H1 (cell line): ENCODE results near the gene ENTREP1. TPM values are rescaled to one million over a fixed set of nuclear protein-coding genes. Genes with fewer than 3 reads are reported as not detected.
A peak's percentile ranks its signal among the peaks of the same experiment; 100 is the strongest.

Experiments used
- CTCF ChIA-PET: fragments of 300-600 bp; sonication (Branson Sonifier 250); formaldehyde crosslinking; loops from one replicate; lab custom pipeline; 2021; ENCODE audit not compliant: partially characterized antibody; lab: Charles Lee
- POLR2A ChIA-PET: fragments of 300-600 bp; sonication (Branson Sonifier 250); formaldehyde crosslinking; loops from one replicate; lab custom pipeline; 2021; ENCODE audit warnings: inconsistent platforms; ENCODE audit not compliant: partially characterized antibody; lab: Charles Lee
- DNase-seq, 2 experiments: peaks; one replicate each; pipeline versions ENCODE4 v3.0.0 to v3.0.0-alpha.2; 2010 to 2022; ENCODE audit warnings: low spot score in 2 of 2, low read depth in 1 of 2, mixed read lengths in 1 of 2
- FAIRE-seq: peaks from 2 replicates; lab custom pipeline; 2011; peaks lifted over from hg19 to GRCh38; lab: Jason Lieb, UNC
- H2AFZ ChIP-seq: 2 replicates; pipeline ENCODE4 v1.8.1; 2012; ENCODE audit warnings: low read length, inconsistent platforms
- H2AK5ac ChIP-seq: 2 replicates; pipeline ENCODE4 v1.6.1; 2013; ENCODE audit warnings: low read depth, low read length
- H2BK120ac ChIP-seq: replicated peaks from 2 replicates; pipeline ENCODE3; 2013; ENCODE audit warnings: low read depth, low read length, inconsistent platforms
- H2BK12ac ChIP-seq: 2 replicates; pipeline ENCODE4 v1.6.1; 2013; ENCODE audit warnings: low read depth, low read length
- H2BK15ac ChIP-seq: 2 replicates; pipeline ENCODE4 v1.6.1; 2013; ENCODE audit warnings: low read length
- H2BK20ac ChIP-seq: 2 replicates; pipeline ENCODE4 v1.6.1; 2013; ENCODE audit warnings: low read length
- H2BK5ac ChIP-seq: 2 replicates; pipeline ENCODE4 v1.6.1; 2013; ENCODE audit warnings: low read depth, low read length
- H3K14ac ChIP-seq: 2 replicates; pipeline ENCODE4 v1.6.1; 2013; ENCODE audit warnings: inconsistent platforms; ENCODE audit not compliant: insufficient read length
- H3K18ac ChIP-seq: 2 replicates; pipeline ENCODE4 v1.6.1; 2013; ENCODE audit warnings: low read length; ENCODE audit errors: extremely low read depth
- H3K23ac ChIP-seq: 2 replicates; pipeline ENCODE4 v1.6.1; 2013; ENCODE audit warnings: inconsistent platforms; ENCODE audit not compliant: insufficient read length
- H3K23me2 ChIP-seq: 2 replicates; pipeline ENCODE4 v1.6.1; 2013; ENCODE audit warnings: low read depth, low read length
- H3K27ac ChIP-seq: 2 replicates; pipeline ENCODE4 v1.6.1; 2011; ENCODE audit warnings: low read depth, low read length, inconsistent platforms
- H3K27me3 ChIP-seq, 4 experiments: replicated peaks in 1 of 4; 1 replicate in 1 of 4; 2 replicates in 3 of 4; pipeline versions ENCODE4 v1.6.1 to v1.8.1; 2011 to 2013; ENCODE audit warnings: low read length in 3 of 4, mild to moderate bottlenecking in 3 of 4, inconsistent platforms in 2 of 4, mixed read lengths in 2 of 4, moderate library complexity in 1 of 4; ENCODE audit not compliant: control insufficient read depth in 3 of 4, insufficient read depth in 3 of 4; ENCODE audit errors: extremely low read depth in 1 of 4
- H3K36me3 ChIP-seq, 4 experiments: 2 replicates each; pipeline versions ENCODE4 v1.6.1 to v1.8.1; 2011 to 2013; ENCODE audit warnings: mild to moderate bottlenecking in 4 of 4, low read length in 3 of 4, moderate library complexity in 2 of 4, control low read depth in 1 of 4, inconsistent platforms in 1 of 4; ENCODE audit not compliant: insufficient read depth in 4 of 4, control insufficient read depth in 2 of 4
- H3K4ac ChIP-seq: replicated peaks from 2 replicates; pipeline ENCODE3; 2013; ENCODE audit warnings: low read length, low read depth, mixed read lengths, inconsistent platforms; ENCODE audit not compliant: insufficient read length
- H3K4me1 ChIP-seq, 4 experiments: replicated peaks in 1 of 4; 1 replicate in 1 of 4; 2 replicates in 3 of 4; pipeline versions ENCODE4 v1.6.1 to v1.8.1; 2011 to 2013; ENCODE audit warnings: low read length in 3 of 4, inconsistent platforms in 2 of 4, mixed read lengths in 1 of 4; ENCODE audit not compliant: insufficient read depth in 4 of 4, control insufficient read depth in 3 of 4
- H3K4me2 ChIP-seq, 2 experiments: 2 replicates each; pipeline versions ENCODE4 v1.6.1 to v1.8.1; 2011 to 2013; ENCODE audit warnings: low read depth in 2 of 2, low read length in 2 of 2, control low read depth in 1 of 2, inconsistent platforms in 1 of 2, mild to moderate bottlenecking in 1 of 2; ENCODE audit not compliant: insufficient read depth in 1 of 2
- H3K4me3 ChIP-seq, 4 experiments: fragments of 200-600, 300-600 bp in 1 of 4; sonication (generic), shearing (Covaris generic), sonication (Bioruptor Twin) in 1 of 4; 2 replicates each; pipeline versions ENCODE4 v1.5.1 to v1.8.1; 2011 to 2016; ENCODE audit warnings: low read length in 4 of 4, low read depth in 3 of 4, control low read depth in 2 of 4, inconsistent platforms in 2 of 4, mild to moderate bottlenecking in 2 of 4, mixed read lengths in 1 of 4, moderate library complexity in 1 of 4; ENCODE audit not compliant: insufficient read depth in 2 of 4; ENCODE audit errors: extremely low read depth in 1 of 4
- H3K56ac ChIP-seq: replicated peaks from 2 replicates; pipeline ENCODE3; 2013; ENCODE audit warnings: low read depth, mild to moderate bottlenecking, mixed read lengths, low read length, inconsistent platforms; ENCODE audit not compliant: insufficient read length
- H3K79me1 ChIP-seq: 2 replicates; pipeline ENCODE4 v1.6.1; 2013; ENCODE audit warnings: low read depth, low read length, control low read depth
- H3K79me2 ChIP-seq, 2 experiments: 2 replicates each; pipeline versions ENCODE4 v1.6.1 to v1.8.1; 2012 to 2013; ENCODE audit warnings: low read length in 2 of 2, mild to moderate bottlenecking in 2 of 2, inconsistent platforms in 1 of 2; ENCODE audit not compliant: insufficient read depth in 2 of 2, control insufficient read depth in 1 of 2
- H3K9ac ChIP-seq, 4 experiments: replicated peaks in 1 of 4; 1 replicate in 1 of 4; 2 replicates in 3 of 4; pipeline versions ENCODE4 v1.6.1 to v1.8.1; 2011 to 2013; ENCODE audit warnings: low read depth in 3 of 4, low read length in 3 of 4, control low read depth in 2 of 4, mild to moderate bottlenecking in 2 of 4, moderate library complexity in 2 of 4, inconsistent platforms in 1 of 4; ENCODE audit errors: extremely low read depth in 1 of 4
- H3K9me3 ChIP-seq, 2 experiments: 2 replicates each; pipeline versions ENCODE4 v1.6.1 to v1.8.1; 2012 to 2013; ENCODE audit warnings: mild to moderate bottlenecking in 2 of 2, moderate library complexity in 2 of 2, control low read depth in 1 of 2, inconsistent platforms in 1 of 2, low read depth in 1 of 2, low read length in 1 of 2, mixed read lengths in 1 of 2; ENCODE audit not compliant: insufficient read depth in 2 of 2
- H4K20me1 ChIP-seq, 2 experiments: replicated peaks in 1 of 2; 2 replicates each; pipeline versions ENCODE3 to v1.8.1; 2011 to 2013; ENCODE audit warnings: inconsistent platforms in 2 of 2, low read length in 2 of 2, mild to moderate bottlenecking in 1 of 2; ENCODE audit not compliant: insufficient read depth in 2 of 2, control insufficient read depth in 1 of 2
- H4K5ac ChIP-seq: 2 replicates; pipeline ENCODE4 v1.6.1; 2013; ENCODE audit warnings: low read length, low read depth, mixed read lengths, inconsistent platforms; ENCODE audit not compliant: insufficient read length
- H4K8ac ChIP-seq: 2 replicates; pipeline ENCODE4 v1.8.0; 2013; ENCODE audit warnings: mild to moderate bottlenecking, moderate library complexity, low read length, inconsistent platforms; ENCODE audit not compliant: insufficient read depth; ENCODE audit errors: extremely low read depth
- H4K91ac ChIP-seq: replicated peaks from 2 replicates; pipeline ENCODE3; 2013; ENCODE audit warnings: low read length, mixed read lengths, inconsistent platforms; ENCODE audit not compliant: insufficient read length
- JUND ChIP-seq: IDR thresholded peaks from 2 replicates; pipeline ENCODE4 v1.6.1; 2011; ENCODE audit warnings: mild to moderate bottlenecking, improper control_type of control experiment, low read length
- WGBS, 2 experiments: shearing (Covaris generic) in 1 of 2; methylation state at CpG; one replicate each; pipeline versions ENCODE4 v1.1.6 to v1.1.7; 2013 to 2015; ENCODE audit warnings: low lambda C conversion rate in 2 of 2, mixed read lengths in 2 of 2, inconsistent platforms in 1 of 2, low coverage in 1 of 2, missing lambda C conversion rate in 1 of 2; ENCODE audit not compliant: insufficient replicate concordance in 2 of 2, insufficient coverage in 1 of 2, insufficient read length in 1 of 2; ENCODE audit errors: extremely low coverage in 1 of 2, missing lambda C conversion rate in 1 of 2; 5-methylcytosine and 5-hydroxymethylcytosine counted together
- polyA plus RNA-seq, 7 experiments: library from polyadenylated mRNA; depleted of rRNA in 3 of 7; stranded (reverse) in 5 of 7; unstranded in 2 of 7; fragments of >200 nt in 5 of 7; fragments of 200-250 nt in 2 of 7; gene quantifications; 1 replicate in 5 of 7; 2 replicates in 1 of 7; 4 replicates in 1 of 7; pipeline versions ENCODE4 v1.2.1 to v1.2.3, GENCODE V29; 2011 to 2013; ENCODE audit warnings: missing spikeins in 2 of 7, mixed read lengths in 2 of 7
- total RNA-seq: library from RNA; stranded (reverse); fragmentation: NEBNext Ultra II Directional; extraction: Animal tissue kit (Norgen Biotek cat#: 25700); gene quantifications from 2 replicates; pipeline ENCODE4 v1.2.1, GENCODE V29; 2021
- TF ChIP-seq, protein P1 (sequence below): IDR thresholded peaks from 2 replicates; pipeline ENCODE4 v1.6.1; 2011; ENCODE audit warnings: low read length, improper control_type of control experiment

Gene ENTREP1
- total and polyA plus RNA-seq, 2 of the 8 experiments (the other 6 are each of a cell fraction or from before 2014, with no cell fraction given): 15.3 to 25.0 TPM

DNA sequence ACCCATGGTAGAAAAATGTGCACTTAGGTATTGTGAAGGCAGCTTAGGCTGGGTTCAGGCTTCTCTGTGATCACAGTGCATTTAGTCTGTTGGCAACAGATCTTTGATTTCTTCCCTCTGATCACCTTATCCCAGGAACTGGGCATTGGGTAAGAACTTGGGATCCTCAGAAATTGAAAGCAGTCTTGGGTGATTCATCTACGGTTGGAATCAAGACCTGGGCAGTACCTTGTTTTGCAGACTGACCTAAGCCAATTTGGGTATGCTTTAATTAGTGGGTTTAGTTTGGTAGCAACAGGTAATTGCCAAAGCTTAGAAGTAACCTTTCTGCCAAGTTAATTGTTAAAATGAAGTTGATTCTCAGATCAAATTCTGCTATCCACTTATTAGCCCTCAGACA is 17.8 kb downstream of the ENTREP1 start:
- Histone ChIP-seq H4K5ac (no peak overlapping the region), H3K79me1 (no peaks in the 10 kb centered on the region; the same call in 1 of the 2 replicates), H2AK5ac (no peak overlapping the region), H2AFZ (no peak overlapping the region), H3K79me2 (0 out of 4 replicates have a peak, but pooled peaks cover 0 to 3% of the 10 kb centered on the region in 2 experiments), H3K4ac (no peak overlapping the region), H4K8ac (no peak overlapping the region), H2BK5ac (no peak overlapping the region), H2BK120ac (no peak overlapping the region), H4K20me1 (no peaks in the 10 kb centered on the region), H3K27me3 (no peaks in the 10 kb centered on the region), H3K9me3 (no peaks in the 10 kb centered on the region), H2BK15ac (no peak overlapping the region), H4K91ac (no peak overlapping the region), H3K4me2 (no peak overlapping the region), H2BK20ac (no peak overlapping the region), H3K56ac (no peak overlapping the region), H3K27ac (no peak overlapping the region), H3K18ac (no peak overlapping the region), H3K23me2 (no peaks in the 10 kb centered on the region; the same call in 1 of the 2 replicates), H3K23ac (no peak overlapping the region)
- FAIRE-seq: no peak
- 90% methylated on average over 1 of the region's 1 CpG; no CpG with 5 or more reads in 1 of the 2 experiments for WGBS, 2 experiments
- CTCF ChIA-PET: interaction anchor here (0.6 kb wide), 1 partner anchor 121 kb away, joined by 3 read pairs; no protein-coding TSS in a partner anchor
- TF ChIP-seq, protein P1, sequence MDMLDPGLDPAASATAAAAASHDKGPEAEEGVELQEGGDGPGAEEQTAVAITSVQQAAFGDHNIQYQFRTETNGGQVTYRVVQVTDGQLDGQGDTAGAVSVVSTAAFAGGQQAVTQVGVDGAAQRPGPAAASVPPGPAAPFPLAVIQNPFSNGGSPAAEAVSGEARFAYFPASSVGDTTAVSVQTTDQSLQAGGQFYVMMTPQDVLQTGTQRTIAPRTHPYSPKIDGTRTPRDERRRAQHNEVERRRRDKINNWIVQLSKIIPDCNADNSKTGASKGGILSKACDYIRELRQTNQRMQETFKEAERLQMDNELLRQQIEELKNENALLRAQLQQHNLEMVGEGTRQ: no peak
- 0 out of 2 replicates have a peak, but pooled peaks have one; percentile 45 for TF ChIP-seq JUND
- TF ChIP-seq, all 59 proteins: peak for 1
- H3K9ac ChIP-seq: no peak overlapping the region
- no peak overlapping the region for H3K4me3 ChIP-seq
- H3K4me1 ChIP-seq: peaks cover 0 to 7% (median 3%) of the 10 kb centered on the region in 4 experiments; a peak in 4 of 7 replicates
- no peak overlapping the region for H3K14ac ChIP-seq
- DNase-seq: no peak
- H3K36me3 ChIP-seq: no peaks in the 10 kb centered on the region; a peak in 1 of 8 replicates
- no peak overlapping the region for H2BK12ac ChIP-seq
- POLR2A ChIA-PET: interaction anchor here (0.6 kb wide), 1 partner anchor 54 kb away, joined by 4 read pairs; no protein-coding TSS in a partner anchor
